SJCRH30 (cell line): ENCODE measurements around the gene KLF13. TPM values are rescaled to one million over a fixed set of nuclear protein-coding genes. Genes with fewer than 3 reads are reported as not detected.

Source experiments
- DNase-seq, 2 experiments: peaks; one replicate each; pipeline ENCODE4 v3.0.0-alpha.2; 2015 to 2020
- H3K27ac ChIP-seq: fragments of 250-450 bp; sonication (Bioruptor Pico); 2 replicates; pipeline ENCODE4 v1.5.1; 2020; ENCODE audit warnings: mild to moderate bottlenecking, moderate library complexity
- H3K27me3 ChIP-seq: fragments of 250-450 bp; sonication (Bioruptor Pico); 2 replicates; pipeline ENCODE4 v1.5.1; 2020; ENCODE audit warnings: mild to moderate bottlenecking, moderate library complexity
- H3K36me3 ChIP-seq: fragments of 250-450 bp; sonication (Bioruptor Pico); 2 replicates; pipeline ENCODE4 v1.5.1; 2020; ENCODE audit warnings: mild to moderate bottlenecking, moderate library complexity
- H3K4me1 ChIP-seq: fragments of 250-450 bp; sonication (Bioruptor Pico); 2 replicates; pipeline ENCODE4 v1.5.1; 2020; ENCODE audit warnings: mild to moderate bottlenecking, moderate library complexity
- H3K4me3 ChIP-seq: fragments of 250-450 bp; sonication (Bioruptor Pico); 2 replicates; pipeline ENCODE4 v1.5.1; 2020; ENCODE audit warnings: mild to moderate bottlenecking, moderate library complexity
- H3K9me3 ChIP-seq: fragments of 250-450 bp; sonication (Bioruptor Pico); replicated peaks from 2 replicates; pipeline ENCODE4 v1.5.1; 2020; ENCODE audit warnings: mild to moderate bottlenecking, moderate library complexity
- total RNA-seq: library from RNA; depleted of rRNA; stranded (reverse); fragments of >200 nt; shearing (Covaris generic); gene quantifications from 2 replicates; pipeline ENCODE4 v1.2.3, GENCODE V29; 2014

KLF13 gene
- total RNA-seq, 1 experiment from 2014 or later, result 33.1 TPM

- peak; percentile 29 to 56 for DNase-seq
- H3K9me3 ChIP-seq, result no peaks in the 10 kb centered on the region
- no peak overlapping the region for H3K27ac ChIP-seq
Measured at GRCh38 chr15:31330111-31330785, 3.6 kb downstream of the KLF13 start.

GRCh38 chr15:31330836-31331235 lies 4.2 kb downstream of the KLF13 start:
- Histone ChIP-seq H3K9me3 (no peaks in the 10 kb centered on the region), H3K36me3 (no peaks in the 10 kb centered on the region), H3K4me1 (peaks cover 10% of the 10 kb centered on the region), H3K4me3 (no peak overlapping the region), H3K27me3 (no peaks in the 10 kb centered on the region), H3K27ac (no peak overlapping the region)
- no peak for DNase-seq

More at GRCh38 chr15:31330111-31330785, 3.6 kb downstream of the KLF13 start:
- Histone ChIP-seq H3K4me1 (peaks cover 12% of the 10 kb centered on the region), H3K27me3 (no peaks in the 10 kb centered on the region), H3K4me3 (no peak overlapping the region), H3K36me3 (no peaks in the 10 kb centered on the region)

- Histone ChIP-seq H3K4me1 (peaks cover 10% of the 10 kb centered on the region), H3K4me3 (no peak overlapping the region), H3K36me3 (no peaks in the 10 kb centered on the region), H3K27ac (no peak overlapping the region), H3K9me3 (no peaks in the 10 kb centered on the region), H3K27me3 (no peaks in the 10 kb centered on the region)
- no peak for DNase-seq
Measured at GRCh38 chr15:31331389-31331788, 4.8 kb downstream of the KLF13 start.

- peaks cover 10% of the 10 kb centered on the region for H3K4me1 ChIP-seq
- H3K27me3 ChIP-seq, result no peaks in the 10 kb centered on the region
- H3K9me3 ChIP-seq, result no peaks in the 10 kb centered on the region
- no peak overlapping the region for H3K27ac ChIP-seq
- DNase-seq, result no peak
- H3K36me3 ChIP-seq, result no peaks in the 10 kb centered on the region
- H3K4me3 ChIP-seq, result no peak overlapping the region
Measured at GRCh38 chr15:31332020-31332680, 5.5 kb downstream of the KLF13 start.

GRCh38 chr15:31332681-31333071 lies 6.0 kb downstream of the KLF13 start:
- Histone ChIP-seq H3K27ac (no peak overlapping the region), H3K9me3 (no peaks in the 10 kb centered on the region), H3K27me3 (no peaks in the 10 kb centered on the region), H3K4me1 (peaks cover 10% of the 10 kb centered on the region), H3K36me3 (no peaks in the 10 kb centered on the region), H3K4me3 (no peak overlapping the region)
- no peak for DNase-seq

GRCh38 chr15:31333119-31333518 lies 6.5 kb downstream of the KLF13 start:
- DNase-seq, result no peak
- Histone ChIP-seq H3K27me3 (no peaks in the 10 kb centered on the region), H3K27ac (no peak overlapping the region), H3K36me3 (no peaks in the 10 kb centered on the region), H3K4me1 (peaks cover 11% of the 10 kb centered on the region), H3K9me3 (no peaks in the 10 kb centered on the region), H3K4me3 (no peak overlapping the region)

- Histone ChIP-seq H3K4me1 (peaks cover 18% of the 10 kb centered on the region), H3K27me3 (no peaks in the 10 kb centered on the region), H3K36me3 (no peaks in the 10 kb centered on the region), H3K4me3 (no peak overlapping the region), H3K9me3 (no peaks in the 10 kb centered on the region), H3K27ac (no peak overlapping the region)
- DNase-seq, result no peak
Measured at GRCh38 chr15:31333820-31334219, 7.2 kb downstream of the KLF13 start.

- no peaks in the 10 kb centered on the region for H3K9me3 ChIP-seq
- H3K27me3 ChIP-seq, result no peaks in the 10 kb centered on the region
- no peaks in the 10 kb centered on the region for H3K36me3 ChIP-seq
- no peak overlapping the region for H3K27ac ChIP-seq
- no peak overlapping the region for H3K4me3 ChIP-seq
- DNase-seq, result no peak
- H3K4me1 ChIP-seq, result peaks cover 22% of the 10 kb centered on the region
Measured at GRCh38 chr15:31335989-31336592, 9.5 kb downstream of the KLF13 start.

GRCh38 chr15:31336593-31337295 lies 10.1 kb downstream of the KLF13 start:
- no peak overlapping the region for H3K4me3 ChIP-seq
- H3K27ac ChIP-seq, result no peak overlapping the region
- DNase-seq, result no peak
- peaks cover 22% of the 10 kb centered on the region for H3K4me1 ChIP-seq
- H3K9me3 ChIP-seq, result no peaks in the 10 kb centered on the region
- no peaks in the 10 kb centered on the region for H3K36me3 ChIP-seq
- H3K27me3 ChIP-seq, result no peaks in the 10 kb centered on the region

- no peak for DNase-seq
- Histone ChIP-seq H3K4me3 (no peak overlapping the region), H3K4me1 (peaks cover 22% of the 10 kb centered on the region), H3K36me3 (no peaks in the 10 kb centered on the region), H3K27me3 (no peaks in the 10 kb centered on the region), H3K9me3 (no peaks in the 10 kb centered on the region), H3K27ac (no peak overlapping the region)
Measured at GRCh38 chr15:31337352-31338031, 10.9 kb downstream of the KLF13 start.

GRCh38 chr15:31338318-31338878 lies 11.8 kb downstream of the KLF13 start:
- DNase-seq, result peak in 1 of 2 experiments; percentile 17
- no peaks in the 10 kb centered on the region for H3K27me3 ChIP-seq
- H3K9me3 ChIP-seq, result no peaks in the 10 kb centered on the region
- H3K4me3 ChIP-seq, result no peak overlapping the region
- no peaks in the 10 kb centered on the region for H3K36me3 ChIP-seq
- H3K4me1 ChIP-seq, result peaks cover 22% of the 10 kb centered on the region
- no peak overlapping the region; the same call in 1 of the 2 replicates for H3K27ac ChIP-seq

GRCh38 chr15:31338879-31339557 lies 12.4 kb downstream of the KLF13 start:
- Histone ChIP-seq H3K9me3 (no peaks in the 10 kb centered on the region), H3K4me3 (no peak overlapping the region), H3K27ac (peak overlapping the region; percentile 29; the same call in 1 of the 2 replicates), H3K36me3 (no peaks in the 10 kb centered on the region), H3K27me3 (no peaks in the 10 kb centered on the region), H3K4me1 (peaks cover 22% of the 10 kb centered on the region)
- DNase-seq, result peak; percentile 69 to 78

- H3K4me3 ChIP-seq, result no peak overlapping the region
- no peaks in the 10 kb centered on the region for H3K27me3 ChIP-seq
- no peaks in the 10 kb centered on the region for H3K36me3 ChIP-seq
- DNase-seq, result no peak
- peak overlapping the region; percentile 29; the same call in 1 of the 2 replicates for H3K27ac ChIP-seq
- no peaks in the 10 kb centered on the region for H3K9me3 ChIP-seq
- H3K4me1 ChIP-seq, result peaks cover 22% of the 10 kb centered on the region
Measured at GRCh38 chr15:31339558-31339895, 12.9 kb downstream of the KLF13 start.

GRCh38 chr15:31340047-31340446 lies 13.4 kb downstream of the KLF13 start:
- H3K4me3 ChIP-seq, result no peak overlapping the region
- no peaks in the 10 kb centered on the region for H3K36me3 ChIP-seq
- H3K4me1 ChIP-seq, result peaks cover 25% of the 10 kb centered on the region
- no peak for DNase-seq
- H3K27ac ChIP-seq, result no peak overlapping the region; the same call in 1 of the 2 replicates
- no peaks in the 10 kb centered on the region for H3K9me3 ChIP-seq
- H3K27me3 ChIP-seq, result no peaks in the 10 kb centered on the region
